ENCODE data around the gene TMPRSS4.

TMPRSS4 gene

GRCh38 chr11:118136801-118137200, 59.9 kb downstream of the TMPRSS4 start:
- no peak for TF ChIP-seq GATA3 (IDR thresholded peaks at IDR 0.05; ENCODE audit: low read depth, low read length)
- TF ChIP-seq GATA2 (IDR thresholded peaks at IDR 0.05; ENCODE audit: low read depth, low read length), result no peak

- no peak for TF ChIP-seq GATA2 (IDR thresholded peaks at IDR 0.05; ENCODE audit: low read depth, low read length)
- TF ChIP-seq GATA3 (IDR thresholded peaks at IDR 0.05; ENCODE audit: low read depth, low read length), result no peak
Measured at GRCh38 chr11:118138839-118139420, 62.1 kb downstream of the TMPRSS4 start.

- no peak for TF ChIP-seq GATA3 (IDR thresholded peaks at IDR 0.05; ENCODE audit: low read depth, low read length)
- peak; percentile 57; the same call in 1 of the 2 replicates for TF ChIP-seq GATA2 (IDR thresholded peaks at IDR 0.05; ENCODE audit: low read depth, low read length)
Measured at GRCh38 chr11:118139578-118139977, 62.7 kb downstream of the TMPRSS4 start.

GRCh38 chr11:118142081-118142480, 65.2 kb downstream of the TMPRSS4 start:
- TF ChIP-seq GATA3 (IDR thresholded peaks at IDR 0.05; ENCODE audit: low read depth, low read length) (no peak), GATA2 (IDR thresholded peaks at IDR 0.05; ENCODE audit: low read depth, low read length) (no peak)

- TF ChIP-seq GATA3 (IDR thresholded peaks at IDR 0.05; ENCODE audit: low read depth, low read length), result no peak
- TF ChIP-seq GATA2 (IDR thresholded peaks at IDR 0.05; ENCODE audit: low read depth, low read length), result no peak
Measured at GRCh38 chr11:118142809-118143208, 65.9 kb downstream of the TMPRSS4 start.

- TF ChIP-seq GATA2 (IDR thresholded peaks at IDR 0.05; ENCODE audit: low read depth, low read length) (no peak), GATA3 (IDR thresholded peaks at IDR 0.05; ENCODE audit: low read depth, low read length) (no peak)
Measured at GRCh38 chr11:118143661-118144185, 66.8 kb downstream of the TMPRSS4 start.

- TF ChIP-seq GATA2 (IDR thresholded peaks at IDR 0.05; ENCODE audit: low read depth, low read length) (no peak), GATA3 (IDR thresholded peaks at IDR 0.05; ENCODE audit: low read depth, low read length) (no peak)
Measured at GRCh38 chr11:118144301-118145268, 67.7 kb downstream of the TMPRSS4 start.

GRCh38 chr11:118145285-118146227, 68.7 kb downstream of the TMPRSS4 start:
- no peak for TF ChIP-seq GATA2 (IDR thresholded peaks at IDR 0.05; ENCODE audit: low read depth, low read length)
- no peak for TF ChIP-seq GATA3 (IDR thresholded peaks at IDR 0.05; ENCODE audit: low read depth, low read length)

- TF ChIP-seq GATA2 (IDR thresholded peaks at IDR 0.05; ENCODE audit: low read depth, low read length), result no peak
- no peak for TF ChIP-seq GATA3 (IDR thresholded peaks at IDR 0.05; ENCODE audit: low read depth, low read length)
Measured at GRCh38 chr11:118146554-118146953, 69.7 kb downstream of the TMPRSS4 start.

- TF ChIP-seq GATA2 (IDR thresholded peaks at IDR 0.05; ENCODE audit: low read depth, low read length), result no peak
- no peak for TF ChIP-seq GATA3 (IDR thresholded peaks at IDR 0.05; ENCODE audit: low read depth, low read length)
Measured at GRCh38 chr11:118147502-118147901, 70.6 kb downstream of the TMPRSS4 start.

- TF ChIP-seq GATA3 (IDR thresholded peaks at IDR 0.05; ENCODE audit: low read depth, low read length), result no peak
- TF ChIP-seq GATA2 (IDR thresholded peaks at IDR 0.05; ENCODE audit: low read depth, low read length), result no peak
Measured at GRCh38 chr11:118148240-118148639, 71.4 kb downstream of the TMPRSS4 start.

- TF ChIP-seq GATA2 (IDR thresholded peaks at IDR 0.05; ENCODE audit: low read depth, low read length), result no peak
- TF ChIP-seq GATA3 (IDR thresholded peaks at IDR 0.05; ENCODE audit: low read depth, low read length), result no peak
Measured at GRCh38 chr11:118148856-118149255, 72.0 kb downstream of the TMPRSS4 start.

- TF ChIP-seq GATA2 (IDR thresholded peaks at IDR 0.05; ENCODE audit: low read depth, low read length) (no peak), GATA3 (IDR thresholded peaks at IDR 0.05; ENCODE audit: low read depth, low read length) (no peak)
Measured at GRCh38 chr11:118149493-118149892, 72.6 kb downstream of the TMPRSS4 start.
